Natural killer cell (primary cell): ENCODE results near the gene ALG14. TPM values are rescaled to one million over a fixed set of nuclear protein-coding genes. Genes with fewer than 3 reads are reported as not detected.

Source experiments
- ATAC-seq, 3 donors: fragments of 150-1000 bp in 2 of 3; fragments of 200-7000 bp in 1 of 3; cut with Tn5 transposase; 1 replicate in 1 of 3; 2 replicates in 2 of 3; pipeline ENCODE4 v1.10.0; 2021; ENCODE audit warnings: mild to moderate bottlenecking in 2 of 3, moderate library complexity in 2 of 3
- DNase-seq, 2 donors: peaks; one replicate each; pipeline versions ENCODE4 v3.0.0 to v3.0.0-alpha.2; 2013 to 2021; ENCODE audit warnings: mixed read lengths in 1 of 2
- H3K27ac ChIP-seq: one replicate; pipeline ENCODE4 v1.5.1; 2013; ENCODE audit warnings: mild to moderate bottlenecking, low read length
- H3K27me3 ChIP-seq: one replicate; pipeline ENCODE4 v1.6.1; 2013; ENCODE audit warnings: low read length; ENCODE audit not compliant: control insufficient read depth, insufficient read depth
- H3K36me3 ChIP-seq: one replicate; pipeline ENCODE4 v1.6.1; 2013; ENCODE audit warnings: low read length; ENCODE audit not compliant: control insufficient read depth, insufficient read depth
- H3K4me1 ChIP-seq: one replicate; pipeline ENCODE4 v1.6.1; 2013; ENCODE audit warnings: low read length; ENCODE audit not compliant: control insufficient read depth, insufficient read depth
- H3K4me3 ChIP-seq: one replicate; pipeline ENCODE4 v1.5.1; 2013; ENCODE audit warnings: low read length
- H3K9me3 ChIP-seq: one replicate; pipeline ENCODE4 v1.6.1; 2013; ENCODE audit warnings: low read length; ENCODE audit not compliant: control insufficient read depth, insufficient read depth
- H3K27ac Mint-ChIP-seq, 2 donors: one replicate each; pipeline ENCODE4 v1.8.0; 2022; ENCODE audit warnings: mild to moderate bottlenecking in 2 of 2, mixed read lengths in 2 of 2, moderate library complexity in 1 of 2
- H3K27me3 Mint-ChIP-seq, 2 donors: one replicate each; pipeline ENCODE4 v1.8.0; 2022; ENCODE audit warnings: low read depth in 2 of 2, mixed read lengths in 2 of 2
- H3K36me3 Mint-ChIP-seq: one replicate; pipeline ENCODE4 v1.8.0; 2022; ENCODE audit warnings: mixed read lengths
- H3K4me1 Mint-ChIP-seq, 2 donors: one replicate each; pipeline ENCODE4 v1.8.0; 2022; ENCODE audit warnings: mixed read lengths in 2 of 2
- H3K4me3 Mint-ChIP-seq: one replicate; pipeline ENCODE4 v1.8.0; 2022; ENCODE audit warnings: mild to moderate bottlenecking, moderate library complexity, mixed read lengths
- H3K9me3 Mint-ChIP-seq, 2 donors: one replicate each; pipeline ENCODE4 v1.8.0; 2022; ENCODE audit warnings: mixed read lengths in 2 of 2
- CTCF ChIP-seq: fragments of 200-600 bp; IDR thresholded peaks from one replicate; pipeline ENCODE4 v1.8.0; 2022; ENCODE audit warnings: antibody characterized with exemption
- WGBS: methylation state at CpG from one replicate; pipeline ENCODE4 v1.1.7; 2013; ENCODE audit warnings: missing lambda C conversion rate; ENCODE audit not compliant: insufficient coverage; 5-methylcytosine and 5-hydroxymethylcytosine counted together
- intact Hi-C: fragments of 100-400 bp; cut with micrococcal nuclease; formaldehyde crosslinking; loops from one replicate; pipeline ENCODE4 v1.14.2; 2022
- total RNA-seq, 4 donors: library from RNA; stranded (reverse); fragments of 120-200 nt in 1 of 4; gene quantifications; one replicate each; pipeline versions ENCODE4 v1.2.3 to v1.2.4, GENCODE V29; 2013 to 2022

Gene ALG14
- total RNA-seq, 3 donors from 2014 or later (not counting 1 experiment from before 2014, with no cell fraction given): 0.48 to 2.3 (median 1.1) TPM

DNA sequence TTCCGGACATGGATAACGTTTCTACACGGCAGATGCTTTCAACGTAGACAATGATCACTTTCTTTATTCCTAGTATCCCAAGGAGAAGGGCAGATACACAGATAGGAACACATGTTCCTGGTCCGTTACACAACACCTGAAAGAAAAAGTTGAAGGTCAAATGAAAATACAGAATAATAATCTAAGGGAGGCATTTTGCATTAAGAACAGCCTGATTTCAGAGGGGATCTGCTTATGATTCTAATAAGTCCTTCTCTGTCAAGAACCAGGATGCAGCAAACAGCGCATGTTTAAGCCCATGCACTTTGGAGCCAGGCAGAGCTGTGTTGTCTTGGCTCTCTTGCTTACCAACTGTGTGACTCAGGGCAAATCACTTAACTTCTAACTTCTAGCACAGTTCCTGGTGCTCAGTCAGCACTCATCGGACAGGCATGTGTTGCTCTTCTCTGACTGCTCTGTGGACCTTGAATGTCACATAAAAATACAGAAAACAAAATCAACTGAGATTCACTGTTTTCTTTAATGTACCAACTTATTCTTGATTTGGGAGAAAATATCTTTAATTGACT is 89.5 kb downstream of the ALG14 start:
- H3K4me3 Mint-ChIP-seq: no peak overlapping the region
- TF ChIP-seq CTCF: no peak
- H3K27ac ChIP-seq: no peak overlapping the region
- ATAC-seq (no peak), DNase-seq (no peak)
- H3K27me3 Mint-ChIP-seq: no peaks in the 10 kb centered on the region
- H3K4me3 ChIP-seq: no peak overlapping the region
- H3K4me1 Mint-ChIP-seq: peaks cover 0 to 1% of the 10 kb centered on the region in 2 donors
- no peaks in the 10 kb centered on the region for H3K27me3 ChIP-seq
- no peaks in the 10 kb centered on the region for H3K36me3 ChIP-seq
- intact Hi-C loops: no loop called here
- no peak overlapping the region for H3K27ac Mint-ChIP-seq
- WGBS: 97% methylated on average over 7 of the region's 7 CpGs
- no peaks in the 10 kb centered on the region for H3K4me1 ChIP-seq
- no peaks in the 10 kb centered on the region for H3K9me3 Mint-ChIP-seq
- H3K36me3 Mint-ChIP-seq: no peaks in the 10 kb centered on the region
- H3K9me3 ChIP-seq: no peaks in the 10 kb centered on the region

- DNase-seq: no peak
- H3K4me3 Mint-ChIP-seq: no peak overlapping the region
- H3K36me3 ChIP-seq: no peaks in the 10 kb centered on the region
- WGBS: 96% methylated on average over 2 of the region's 2 CpGs
- H3K9me3 ChIP-seq: no peaks in the 10 kb centered on the region
- H3K4me1 ChIP-seq: no peaks in the 10 kb centered on the region
- TF ChIP-seq CTCF: no peak
- H3K9me3 Mint-ChIP-seq: no peaks in the 10 kb centered on the region
- intact Hi-C loops: no loop called here
- H3K27me3 ChIP-seq: no peaks in the 10 kb centered on the region
- no peak overlapping the region for H3K27ac ChIP-seq
- ATAC-seq: no peak
- no peaks in the 10 kb centered on the region for H3K36me3 Mint-ChIP-seq
- no peak overlapping the region for H3K4me3 ChIP-seq
- H3K4me1 Mint-ChIP-seq: no peaks in the 10 kb centered on the region
- no peaks in the 10 kb centered on the region for H3K27me3 Mint-ChIP-seq
- H3K27ac Mint-ChIP-seq: no peak overlapping the region
Observed at GRCh38 chr1:94982398-94982797, 90.4 kb downstream of the ALG14 start.

- intact Hi-C loops: no loop called here
- Mint-ChIP-seq H3K27ac (no peak overlapping the region), H3K36me3 (no peaks in the 10 kb centered on the region), H3K27me3 (no peaks in the 10 kb centered on the region), H3K9me3 (no peaks in the 10 kb centered on the region), H3K4me3 (no peak overlapping the region), H3K4me1 (no peaks in the 10 kb centered on the region)
- no peaks in the 10 kb centered on the region for H3K4me1 ChIP-seq
- no peak for DNase-seq
- no peak overlapping the region for H3K27ac ChIP-seq
- no peak overlapping the region for H3K4me3 ChIP-seq
- WGBS: 100% methylated on average over 1 of the region's 1 CpG
- no peaks in the 10 kb centered on the region for H3K9me3 ChIP-seq
- no peaks in the 10 kb centered on the region for H3K36me3 ChIP-seq
- TF ChIP-seq CTCF: no peak
- ATAC-seq: no peak
- no peaks in the 10 kb centered on the region for H3K27me3 ChIP-seq
Observed at GRCh38 chr1:94981575-94981973, 91.2 kb downstream of the ALG14 start.
